ENCODE results near the gene ANKRD27.

DNA sequence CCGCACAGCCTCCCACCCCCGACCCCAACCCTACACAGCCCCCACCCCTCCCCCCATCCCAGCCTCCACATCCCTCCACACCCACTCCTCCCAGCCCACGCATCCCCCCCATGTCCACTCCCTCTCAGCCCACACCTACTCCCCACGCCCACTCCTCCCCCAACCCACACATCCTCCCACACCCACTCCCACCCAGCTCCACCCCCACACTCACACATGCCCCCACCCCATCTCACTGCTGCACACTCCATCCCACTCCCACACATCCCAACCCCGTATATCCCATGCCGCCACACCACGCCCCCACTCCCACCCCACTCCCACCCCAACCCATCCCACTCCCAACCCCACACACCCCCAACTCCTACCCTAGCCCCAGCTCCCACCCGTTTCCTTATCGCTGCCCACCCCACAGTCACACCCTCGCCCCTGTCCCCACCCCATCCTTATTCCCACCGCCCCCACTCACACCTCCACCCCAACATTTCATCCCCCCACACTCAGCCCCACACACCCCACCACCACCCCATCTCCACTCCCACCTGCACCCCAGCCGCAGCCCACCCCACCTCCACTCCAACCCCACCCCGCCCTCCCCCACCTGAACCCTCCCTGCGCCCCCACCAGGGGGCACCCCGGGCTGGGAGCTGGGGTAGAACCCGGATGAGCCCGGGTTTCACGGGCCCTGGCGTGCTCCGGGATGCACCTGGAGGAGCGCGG, 45.4 kb upstream of the ANKRD27 start:
- TF ChIP-seq POLR2A (IDR thresholded peaks at IDR 0.05): no peak
- TF ChIP-seq, protein P1, sequence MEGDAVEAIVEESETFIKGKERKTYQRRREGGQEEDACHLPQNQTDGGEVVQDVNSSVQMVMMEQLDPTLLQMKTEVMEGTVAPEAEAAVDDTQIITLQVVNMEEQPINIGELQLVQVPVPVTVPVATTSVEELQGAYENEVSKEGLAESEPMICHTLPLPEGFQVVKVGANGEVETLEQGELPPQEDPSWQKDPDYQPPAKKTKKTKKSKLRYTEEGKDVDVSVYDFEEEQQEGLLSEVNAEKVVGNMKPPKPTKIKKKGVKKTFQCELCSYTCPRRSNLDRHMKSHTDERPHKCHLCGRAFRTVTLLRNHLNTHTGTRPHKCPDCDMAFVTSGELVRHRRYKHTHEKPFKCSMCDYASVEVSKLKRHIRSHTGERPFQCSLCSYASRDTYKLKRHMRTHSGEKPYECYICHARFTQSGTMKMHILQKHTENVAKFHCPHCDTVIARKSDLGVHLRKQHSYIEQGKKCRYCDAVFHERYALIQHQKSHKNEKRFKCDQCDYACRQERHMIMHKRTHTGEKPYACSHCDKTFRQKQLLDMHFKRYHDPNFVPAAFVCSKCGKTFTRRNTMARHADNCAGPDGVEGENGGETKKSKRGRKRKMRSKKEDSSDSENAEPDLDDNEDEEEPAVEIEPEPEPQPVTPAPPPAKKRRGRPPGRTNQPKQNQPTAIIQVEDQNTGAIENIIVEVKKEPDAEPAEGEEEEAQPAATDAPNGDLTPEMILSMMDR (IDR thresholded peaks at IDR 0.05): no peak
